ENCODE results near the gene EEFSEC.
A peak's percentile ranks its signal among the peaks of the same experiment; 100 is the strongest.

EEFSEC gene

DNA sequence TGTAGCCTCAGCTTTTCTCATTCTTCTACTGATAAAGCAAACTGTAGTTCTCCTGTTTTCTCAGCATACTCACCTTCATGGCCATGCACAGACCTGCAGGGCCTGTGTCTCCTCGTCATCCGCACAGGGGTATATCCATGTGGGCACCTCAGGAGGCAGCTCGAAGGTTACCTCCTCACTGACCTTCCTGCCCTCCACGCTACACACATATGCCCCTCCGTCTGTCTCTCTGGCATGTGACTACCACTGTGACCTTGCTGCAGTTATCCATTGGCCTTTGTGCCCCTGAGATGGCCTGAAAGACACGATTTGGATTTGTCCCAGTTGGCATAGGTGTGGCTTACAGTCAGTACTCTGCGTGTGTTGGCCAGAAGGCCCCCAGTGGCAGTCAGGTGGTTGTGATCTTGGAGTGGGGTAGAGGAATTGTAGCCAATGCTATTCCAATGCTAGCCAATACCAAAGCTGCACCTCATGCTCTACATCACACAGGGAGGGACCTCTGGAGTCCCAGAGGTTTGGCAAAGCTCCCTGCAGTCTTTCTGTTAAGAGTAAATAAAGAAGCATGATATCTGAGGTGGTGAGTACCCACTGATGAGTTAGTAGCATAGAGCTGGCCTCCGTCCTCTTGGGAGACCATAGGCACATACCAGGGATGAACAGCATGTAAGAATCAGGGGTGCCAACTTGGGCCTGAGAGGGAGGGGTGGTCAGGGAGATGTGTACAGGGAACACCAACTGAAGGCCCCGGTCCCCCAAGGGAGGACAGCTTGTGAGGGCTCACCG lies 143.4 kb downstream of the EEFSEC start:
- no peak for DNase-seq

DNA sequence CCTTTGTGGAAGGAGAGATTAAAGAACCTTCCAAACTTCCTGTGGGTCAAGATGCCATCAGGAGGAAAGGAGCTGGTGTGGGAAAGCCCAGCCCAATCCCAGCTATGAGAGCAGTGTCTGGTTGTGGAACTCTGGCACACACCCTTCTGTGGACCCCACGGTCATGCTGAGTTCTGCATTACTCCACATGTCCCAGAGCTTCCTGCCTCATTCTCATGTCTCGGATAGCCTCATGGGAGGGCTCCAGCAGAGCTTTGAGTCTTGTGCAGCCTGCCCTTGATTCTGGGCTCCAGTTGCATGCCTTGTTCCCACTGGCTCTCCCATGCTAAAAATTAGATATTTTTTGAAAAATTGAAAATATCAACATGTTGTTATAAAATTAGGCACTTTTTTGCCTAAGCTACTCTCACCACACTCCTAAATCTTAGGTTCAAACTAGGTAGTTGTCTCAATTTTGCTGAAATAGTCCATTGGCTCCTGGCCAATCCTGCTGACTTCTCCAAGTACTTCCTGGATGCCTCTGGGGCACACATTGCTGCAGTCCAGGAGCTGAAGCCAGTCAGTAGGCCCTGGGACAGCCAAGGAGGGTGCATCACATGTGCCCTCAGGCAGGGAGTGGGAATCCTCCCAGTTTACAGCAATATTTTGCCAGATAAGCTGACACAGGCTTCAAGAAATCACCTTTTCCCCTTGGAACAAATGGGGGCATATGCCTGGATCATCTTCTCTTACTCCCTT lies 144.3 kb downstream of the EEFSEC start:
- no peak for DNase-seq

DNA sequence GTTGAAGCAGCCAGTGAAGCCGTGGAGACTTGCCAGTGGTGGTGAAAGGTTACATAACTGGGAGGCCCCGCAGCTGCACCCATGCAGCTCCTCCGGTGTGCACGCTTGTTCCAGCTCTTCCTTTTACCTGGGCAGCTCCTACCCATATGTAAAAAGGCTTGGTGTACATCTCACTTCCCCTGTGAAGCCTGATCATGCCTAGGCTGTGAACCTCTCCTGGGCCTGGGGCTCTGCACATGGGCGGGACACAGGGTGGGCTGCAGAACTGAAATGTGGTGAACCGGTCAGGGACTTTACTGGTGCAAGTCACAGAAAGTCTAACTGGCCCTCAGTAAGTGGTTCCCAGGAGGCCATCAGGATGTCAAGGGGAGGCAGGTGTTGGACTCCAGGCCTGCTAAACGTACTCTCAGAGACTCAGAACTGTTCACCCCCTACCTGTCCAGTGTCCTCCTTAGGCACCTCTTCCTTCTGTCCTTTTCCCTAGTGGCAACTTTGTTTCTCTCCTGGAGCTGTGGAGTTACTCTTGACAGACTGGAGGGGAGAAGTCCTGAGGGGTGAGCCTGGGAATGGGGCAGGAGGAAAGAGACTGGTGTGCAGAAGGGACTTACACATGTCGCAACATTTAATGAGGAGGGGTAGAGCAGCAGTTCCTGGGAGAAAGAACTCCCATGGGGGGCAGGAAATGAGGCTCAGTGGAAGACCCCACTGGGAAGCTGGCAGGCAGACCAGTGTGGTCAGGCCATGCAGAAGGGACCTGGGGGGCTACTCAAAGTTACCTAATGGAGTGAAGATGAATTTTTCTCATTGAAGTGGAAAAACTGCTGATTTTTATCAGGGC lies 148.1 kb downstream of the EEFSEC start:
- DNase-seq = no peak

DNA sequence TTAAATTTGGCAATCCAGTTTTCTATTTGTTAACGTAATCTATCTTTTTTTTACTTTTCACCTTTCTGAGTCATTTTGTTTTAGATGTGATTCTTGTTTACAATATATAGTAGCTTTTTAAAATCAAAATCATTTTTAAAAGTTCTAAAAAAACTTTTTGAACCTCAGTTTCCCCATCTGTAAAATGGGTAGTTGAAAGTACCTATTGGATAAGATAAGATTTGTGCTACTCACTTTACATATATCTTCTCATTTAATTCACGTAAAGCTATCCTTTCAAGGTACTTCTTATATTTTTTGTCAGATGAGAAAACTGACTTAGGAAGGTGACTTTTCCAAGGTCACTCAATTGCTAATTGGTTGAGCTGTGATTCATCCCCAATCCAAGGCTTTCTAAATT lies 153.2 kb downstream of the EEFSEC start:
- no peak for DNase-seq

DNA sequence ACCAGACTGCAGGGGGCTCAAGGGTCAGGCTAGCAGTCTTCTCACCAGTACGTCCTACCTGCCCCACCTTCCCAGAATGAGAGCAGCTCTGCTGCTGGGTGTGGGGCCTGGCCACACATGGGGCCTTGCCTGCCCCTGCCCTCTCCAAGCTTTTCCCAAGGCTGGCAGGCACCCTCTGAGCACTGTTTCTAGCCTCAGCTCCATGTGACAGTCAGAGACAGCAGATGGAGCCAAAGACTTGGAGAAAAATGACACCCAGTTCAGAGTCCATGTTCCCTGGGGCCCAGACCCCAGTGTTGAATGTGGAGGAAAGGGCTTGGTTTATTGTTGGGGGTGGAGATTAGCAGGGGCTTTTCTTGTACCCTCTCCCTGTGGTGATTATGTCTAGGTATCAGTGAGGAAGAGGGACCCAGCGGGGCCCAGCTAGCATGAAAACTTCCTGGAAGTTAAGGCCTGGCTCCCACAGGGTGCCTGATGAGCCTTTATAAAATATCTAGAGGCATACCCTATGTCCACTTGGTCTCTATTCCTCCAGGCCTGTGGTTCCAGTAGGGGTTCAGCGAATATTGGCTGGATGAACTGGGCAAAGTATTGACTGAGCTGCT lies 153.8 kb downstream of the EEFSEC start:
- no peak for DNase-seq

DNA sequence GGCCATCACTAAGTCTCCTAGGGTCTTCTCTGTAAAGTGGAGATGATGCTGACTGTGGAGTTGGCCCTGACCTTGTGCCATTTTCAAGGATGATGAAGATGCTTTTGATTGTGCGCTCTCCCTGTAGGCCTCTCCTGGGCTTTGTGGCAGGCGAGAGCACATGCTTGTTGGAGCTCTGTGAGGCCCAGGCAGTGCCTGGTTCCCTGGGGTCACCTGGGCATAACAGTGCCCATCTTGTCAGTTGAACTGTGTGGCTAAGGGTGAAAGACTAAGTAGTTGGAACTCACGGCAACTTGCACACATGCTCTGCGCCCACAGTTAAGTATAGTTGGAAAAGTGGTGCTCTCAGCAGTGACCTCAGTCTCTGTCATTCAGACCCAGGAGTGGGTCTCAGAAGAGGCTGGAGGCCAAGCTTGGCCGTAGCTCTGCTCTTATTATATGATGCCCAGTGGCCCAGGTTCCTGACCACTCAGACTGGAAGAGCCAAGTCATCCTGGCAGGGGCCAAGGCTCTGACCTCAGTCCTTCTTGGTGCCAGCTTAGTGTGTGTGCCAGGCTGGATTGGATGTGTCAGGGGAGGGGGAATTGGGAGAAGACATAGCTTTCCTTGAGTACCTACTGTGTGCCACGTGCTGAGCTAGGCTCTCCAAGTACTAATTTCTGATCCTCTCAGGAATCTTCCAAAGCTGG lies 154.6 kb downstream of the EEFSEC start:
- DNase-seq = no peak

DNA sequence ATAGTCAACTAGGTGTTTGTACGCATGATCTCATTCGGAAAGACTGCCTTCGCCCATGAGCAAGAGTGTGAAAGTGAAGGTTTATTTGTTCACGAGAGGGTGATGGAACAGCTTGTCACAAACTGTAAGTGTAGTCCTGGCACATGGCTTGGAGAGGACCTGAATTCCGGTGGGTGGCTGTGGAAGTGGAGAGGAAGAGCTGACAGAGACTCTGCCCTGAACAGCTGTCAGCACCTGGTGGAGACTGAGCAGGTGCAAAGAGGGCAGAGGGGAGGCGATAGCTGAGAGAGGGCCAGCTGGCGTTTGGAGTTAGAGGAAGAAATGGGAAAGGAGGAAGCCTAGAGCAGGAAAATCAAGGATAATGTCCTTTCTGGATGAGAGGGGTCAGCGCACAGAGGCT lies 155.7 kb downstream of the EEFSEC start:
- peak; percentile 79 to 85 for DNase-seq

DNA sequence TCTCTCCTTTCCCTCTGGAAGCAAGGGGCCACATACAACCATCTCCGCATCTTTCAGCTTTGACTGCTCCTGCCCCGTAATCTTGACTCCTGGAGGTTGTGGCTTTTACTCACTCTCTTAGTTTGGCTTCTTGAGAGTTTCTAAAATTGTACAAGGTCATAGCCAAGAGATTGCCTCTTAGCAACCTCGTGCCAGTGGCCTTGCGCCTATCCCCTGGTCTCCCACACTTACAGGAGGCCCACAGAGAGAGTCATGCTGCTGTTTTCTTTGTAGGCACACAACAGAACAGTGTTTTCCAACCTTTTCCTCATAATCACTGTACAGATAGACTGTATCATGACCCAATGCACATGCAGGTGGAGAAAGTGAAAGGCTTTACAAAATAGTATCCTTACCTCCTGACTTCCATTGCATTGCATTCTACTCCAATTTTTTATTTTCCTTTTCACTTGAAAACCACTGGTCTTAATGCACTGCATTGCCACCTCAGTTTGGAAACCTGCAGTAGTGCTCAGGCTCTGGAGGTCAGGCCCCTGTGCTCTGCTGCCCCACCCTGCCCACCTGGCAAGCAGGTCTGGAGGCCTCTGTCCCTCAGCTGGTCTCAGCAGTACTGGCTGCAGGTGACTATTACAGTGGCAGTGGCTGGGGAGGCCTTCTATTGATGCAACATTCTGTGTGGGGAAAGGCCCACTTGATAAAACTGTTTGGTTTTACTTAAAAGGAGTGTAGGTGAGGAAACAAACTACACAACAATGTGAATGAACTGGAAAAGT lies 157.2 kb downstream of the EEFSEC start:
- DNase-seq = no peak

DNA sequence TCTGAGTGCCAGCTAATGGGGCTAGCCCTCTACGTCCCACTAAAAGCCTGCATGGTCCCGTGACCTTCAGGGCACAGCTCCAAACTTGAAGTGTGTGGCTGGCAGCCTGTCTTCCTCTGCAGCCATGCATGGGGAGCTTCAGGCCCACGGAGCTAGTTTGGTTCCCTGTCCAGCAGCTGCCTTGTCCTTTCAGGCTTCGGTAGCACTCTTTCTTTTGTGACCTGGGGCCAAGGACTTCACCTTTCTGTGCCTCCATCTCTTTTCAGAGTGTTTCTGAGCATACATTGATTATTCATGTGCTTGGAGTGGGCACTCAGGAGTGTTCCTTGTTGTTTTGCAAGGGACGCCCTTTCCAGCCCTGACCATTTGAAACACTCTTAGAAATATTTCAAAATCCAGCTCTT lies 158.2 kb downstream of the EEFSEC start:
- DNase-seq = no peak

DNA sequence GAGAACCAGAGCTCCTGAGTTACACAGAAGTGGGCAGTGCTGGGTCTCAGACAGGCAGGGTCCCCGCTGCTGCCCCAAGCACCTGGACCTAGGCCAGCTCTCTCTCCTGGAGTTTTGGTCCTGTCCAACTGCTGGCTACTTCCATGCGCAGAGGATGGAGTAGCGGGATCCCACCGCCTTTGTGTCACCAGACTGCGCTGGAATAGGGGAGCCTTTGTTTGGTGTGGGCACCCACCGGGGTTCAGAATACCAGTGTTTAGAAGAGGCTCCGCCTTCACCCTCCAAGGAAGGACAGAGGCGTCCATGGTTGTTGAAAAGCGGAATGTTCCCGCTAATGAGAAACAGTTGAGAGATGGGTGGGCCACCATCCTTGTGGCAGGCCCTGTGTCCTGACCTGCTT lies 159.0 kb downstream of the EEFSEC start:
- no peak for DNase-seq

DNA sequence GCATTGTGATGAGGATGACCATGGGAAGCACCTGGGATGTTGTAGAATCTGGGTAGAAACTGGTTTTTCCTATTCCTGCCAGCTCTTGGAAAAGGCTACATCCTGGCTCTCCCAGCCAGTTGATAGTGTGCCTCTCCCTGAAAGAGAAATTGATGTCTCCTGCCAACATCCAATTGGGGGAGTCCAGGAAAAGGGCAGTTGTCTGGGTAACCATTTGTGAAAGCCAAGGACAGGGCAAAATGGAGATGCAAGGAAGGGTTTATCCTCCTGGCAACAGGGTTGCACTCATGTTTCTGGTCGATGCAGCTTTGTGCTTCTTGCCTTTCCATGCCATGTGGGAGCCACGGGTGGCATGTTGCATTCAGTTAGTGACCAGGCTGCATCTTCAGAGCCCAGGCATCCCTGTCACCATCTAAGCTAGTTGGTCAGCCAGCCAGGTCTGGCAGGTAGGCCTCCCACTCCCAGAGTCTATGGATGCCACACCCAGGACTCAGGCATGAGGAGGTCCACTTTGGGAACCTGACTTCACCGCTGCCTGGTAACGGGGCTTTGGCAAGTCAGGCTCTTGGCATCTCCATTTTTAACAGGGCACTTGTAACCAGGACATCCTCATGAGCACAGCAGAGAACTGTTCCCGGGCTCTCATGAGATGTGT lies 159.9 kb downstream of the EEFSEC start:
- no peak for DNase-seq

DNA sequence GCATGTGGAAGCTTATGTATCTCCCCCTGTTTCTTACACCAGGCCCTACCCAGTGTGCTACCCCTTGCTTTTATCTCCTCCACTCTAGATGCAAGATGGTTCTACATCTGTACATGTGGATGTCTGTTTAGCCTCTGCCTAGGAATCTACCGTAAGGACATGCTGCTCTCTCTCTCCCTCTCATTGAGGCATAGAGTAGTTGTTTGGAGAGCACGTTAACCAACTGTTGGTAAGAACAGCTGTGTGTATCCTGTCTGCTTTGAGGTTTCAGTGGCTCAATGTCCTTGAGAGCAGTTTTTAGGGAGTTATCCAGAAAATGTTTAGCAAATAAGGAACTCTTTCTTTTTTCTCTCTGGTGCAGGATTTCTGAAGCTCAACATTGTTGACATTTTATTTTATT lies 160.7 kb downstream of the EEFSEC start:
- no peak for DNase-seq

DNA sequence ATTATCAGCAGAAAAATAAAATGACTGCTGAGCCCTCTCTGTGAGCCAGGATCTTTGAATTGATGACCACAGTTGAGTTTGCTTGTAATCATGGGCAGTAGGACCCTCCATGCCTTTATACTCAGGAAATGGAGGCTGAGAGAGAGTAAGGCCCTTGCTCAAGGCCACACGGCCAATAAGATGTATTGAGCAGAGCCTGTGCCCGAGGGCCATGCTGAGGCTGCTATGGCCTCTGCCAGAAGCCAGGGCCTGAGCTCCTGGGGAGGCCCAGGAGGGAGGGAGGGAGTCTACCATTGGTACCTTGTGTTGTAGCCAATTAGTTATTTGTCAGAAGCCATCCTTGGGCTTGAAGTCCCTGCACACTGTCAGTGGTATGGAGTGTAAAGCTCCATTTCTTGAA lies 162.0 kb downstream of the EEFSEC start:
- no peak for DNase-seq

DNA sequence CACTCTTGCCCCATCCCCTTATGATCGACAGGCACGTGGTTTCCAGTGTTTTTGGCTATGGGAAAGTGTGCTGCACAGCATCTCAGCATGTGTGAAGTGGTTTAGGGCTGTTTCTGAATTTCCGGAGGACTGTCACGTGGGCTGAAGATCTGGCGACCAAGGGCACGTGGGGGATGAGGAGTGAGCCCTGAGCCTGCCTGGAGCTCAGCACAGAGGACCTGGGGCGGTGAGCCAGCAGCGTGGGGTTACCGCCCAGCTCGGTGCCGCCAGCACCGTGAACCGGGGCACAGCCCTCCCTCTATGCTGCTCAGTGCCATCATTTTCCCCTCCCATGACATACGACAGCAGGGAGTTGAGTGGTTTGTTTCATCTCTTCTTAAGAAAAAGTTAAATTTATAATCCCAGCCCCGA lies 163.2 kb downstream of the EEFSEC start:
- no peak for DNase-seq

DNA sequence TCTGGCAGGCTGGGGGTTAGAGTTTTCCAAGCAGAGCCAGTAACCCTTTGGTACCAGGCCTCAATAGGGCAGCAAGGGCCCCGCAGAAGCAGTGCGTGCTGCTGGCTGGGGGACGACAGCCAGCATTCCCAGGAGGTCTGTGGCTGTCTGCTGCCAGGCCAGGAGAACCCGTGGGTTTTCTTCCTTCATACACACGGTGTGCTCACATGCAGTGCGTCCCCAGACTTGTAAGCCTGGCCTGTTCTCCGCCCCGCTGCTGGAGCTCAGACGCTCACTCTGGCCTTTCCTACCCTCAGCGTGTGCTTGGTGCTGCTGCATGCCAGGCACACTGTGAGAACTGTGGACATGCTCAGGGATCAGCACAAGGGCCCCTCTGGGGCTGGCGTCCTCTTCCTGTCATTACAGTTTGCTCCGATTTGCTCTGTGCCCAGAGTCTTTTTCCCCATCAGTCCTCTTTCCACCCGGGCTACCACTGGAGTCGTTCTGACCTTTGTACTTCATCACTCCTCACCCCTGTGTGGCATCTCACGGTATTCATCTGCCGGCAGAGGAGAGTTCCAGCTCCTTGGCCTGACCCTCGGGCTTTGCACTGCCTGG lies 163.9 kb downstream of the EEFSEC start:
- DNase-seq = no peak

DNA sequence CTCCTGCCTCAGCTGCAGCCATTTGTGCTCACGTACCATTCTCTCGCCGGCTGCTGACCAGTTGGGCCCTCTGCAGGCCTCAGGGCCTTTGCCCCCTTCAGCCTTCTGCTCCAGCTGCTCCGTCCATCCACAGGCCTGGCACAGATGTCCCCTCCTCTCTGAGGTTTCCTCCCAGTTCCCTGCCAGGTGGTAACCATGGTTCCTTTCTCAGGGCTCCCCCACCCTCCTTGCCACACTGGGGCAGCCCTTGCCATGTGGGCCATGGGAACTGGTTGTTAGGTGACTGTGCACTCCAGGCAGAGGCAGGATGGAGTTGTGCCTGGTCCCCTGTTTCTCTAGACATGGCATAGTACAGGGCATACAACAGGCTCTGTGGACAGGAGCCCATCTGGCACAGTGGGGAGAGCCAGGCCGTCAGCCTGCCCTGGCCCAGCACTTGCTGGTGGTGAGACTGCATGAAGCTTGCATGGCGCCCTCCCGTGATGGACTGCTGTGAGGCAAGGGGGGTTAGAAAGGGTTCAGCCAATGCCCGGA lies 164.5 kb downstream of the EEFSEC start:
- no peak for DNase-seq

DNA sequence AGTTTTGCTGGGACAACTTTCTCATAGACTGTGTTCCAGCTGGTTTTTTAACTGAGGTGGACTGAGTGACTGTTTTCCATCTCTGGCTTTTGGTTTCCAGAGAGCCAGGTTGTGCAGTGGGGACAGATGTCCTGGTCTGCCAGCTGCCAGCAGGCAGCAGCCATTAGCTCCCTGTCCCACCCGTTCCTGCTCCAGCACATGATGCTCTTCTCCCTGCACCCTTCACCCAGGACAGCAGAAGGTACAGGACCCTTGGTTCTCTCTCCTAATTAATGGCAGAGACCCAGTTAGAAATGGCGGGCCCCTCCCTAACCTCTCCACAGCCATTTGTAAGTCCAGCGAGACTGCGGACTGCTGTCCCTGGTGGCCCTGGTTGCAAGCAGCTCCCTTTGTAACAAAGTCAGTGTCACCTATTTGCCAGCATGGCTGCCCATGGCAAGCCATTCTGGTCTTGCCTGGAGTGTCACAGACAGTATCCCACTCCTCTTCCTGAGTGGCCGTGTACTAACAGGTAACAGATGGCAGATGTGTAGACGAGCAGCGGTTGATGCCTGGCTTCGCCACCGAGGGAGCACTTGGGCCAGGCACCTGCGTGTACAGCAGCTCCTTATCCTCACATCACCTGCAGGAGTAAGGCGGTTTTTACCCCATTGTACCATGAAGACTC lies 165.1 kb downstream of the EEFSEC start:
- no peak for DNase-seq

DNA sequence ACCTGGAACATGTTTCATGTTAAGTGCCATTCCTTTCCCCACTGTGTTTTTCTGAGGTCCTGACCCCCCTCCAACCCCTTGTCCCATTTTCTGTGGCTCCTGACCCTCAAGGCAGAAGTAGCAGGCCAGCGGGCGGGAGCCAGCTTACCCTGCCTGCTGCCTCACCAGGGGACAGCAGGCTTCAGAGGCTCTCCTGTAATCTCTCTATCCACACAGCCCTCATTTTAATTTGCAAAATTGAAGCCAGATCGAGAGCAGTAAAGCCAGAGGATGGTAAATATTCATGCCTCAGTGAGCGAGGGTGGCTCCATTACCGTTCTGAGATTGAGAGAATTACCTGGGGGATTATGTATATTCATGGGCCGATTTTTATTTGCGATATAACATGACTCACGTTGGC lies 165.8 kb downstream of the EEFSEC start:
- DNase-seq = no peak

DNA sequence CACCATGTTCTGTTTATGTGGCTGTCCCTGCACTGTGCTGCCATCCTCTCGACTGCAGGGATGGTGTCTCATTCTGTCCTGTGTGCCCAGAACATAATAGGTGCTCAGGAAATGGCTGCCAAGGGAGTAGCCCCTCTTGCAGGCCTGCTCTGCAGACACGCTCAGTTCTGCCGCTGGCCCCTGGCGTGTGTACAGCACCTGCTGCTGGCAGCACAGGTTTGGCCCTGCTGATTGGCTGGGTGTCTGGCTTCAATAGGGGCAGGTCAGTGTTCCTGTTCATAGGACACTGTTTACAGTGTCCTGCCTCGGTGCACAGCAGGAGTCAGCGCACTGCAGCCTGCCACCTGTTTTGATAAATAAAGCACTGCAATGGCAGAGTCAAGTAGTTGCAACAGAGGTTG lies 166.5 kb downstream of the EEFSEC start:
- peak in 1 of 2 experiments; percentile 34 for DNase-seq

All from SHP77 (cell line).